HCT116 (cell line): ENCODE data around the gene PCDHAC2. TPM values are rescaled to one million over a fixed set of nuclear protein-coding genes. Genes with fewer than 3 reads are reported as not detected.

Experiments used
- ATAC-seq: fragments of 200-7000 bp; cut with Tn5 transposase; 2 replicates; pipeline ENCODE4 v1.9.1; 2020; ENCODE audit warnings: mild to moderate bottlenecking, moderate library complexity
- BruUV-seq: library from RNA; stranded (reverse); fragments of 400-500 nt; replicated peaks from 2 replicates; lab custom pipeline; 2021; lab: Mats Ljungman, UMichigan
- CTCF ChIA-PET: fragments of 300-600 bp; sonication (Branson Sonifier 250); formaldehyde crosslinking; loops from one replicate; lab custom pipeline; 2021; ENCODE audit warnings: antibody characterized with exemption; lab: Charles Lee
- POLR2A ChIA-PET: fragments of 300-600, 350-600 bp; sonication (Branson Sonifier 250); formaldehyde crosslinking; loops from one replicate; lab custom pipeline; 2021; ENCODE audit warnings: antibody characterized with exemption; lab: Charles Lee
- RAD21 ChIA-PET, 2 experiments: fragments of 300-600 bp; sonication (Branson Sonifier 250); formaldehyde crosslinking; loops; one replicate each; lab custom pipeline; 2023; ENCODE audit warnings: low total read pairs in 2 of 2; ENCODE audit not compliant: uncharacterized antibody in 2 of 2, unreplicated experiment in 2 of 2, low non-redundant PET in 1 of 2; lab: Charles Lee
- DNase-seq: peaks from one replicate; pipeline ENCODE4 v3.0.0-alpha.2; 2010; ENCODE audit warnings: low read depth, low spot score
- H2AFZ ChIP-seq: fragments of 200-600 bp; shearing (Covaris generic), sonication (generic); 2 replicates; pipeline ENCODE4 v1.6.1; 2017; ENCODE audit warnings: low read depth, mixed run types, mixed read lengths, antibody characterized with exemption, low read length; ENCODE audit not compliant: poor library complexity, severe bottlenecking
- H3K27ac ChIP-seq: 2 replicates; pipeline ENCODE4 v1.5.1; 2012; ENCODE audit warnings: low read depth, low read length
- H3K27me3 ChIP-seq: fragments of 200-600 bp; sonication (generic); 2 replicates; pipeline ENCODE4 v1.6.1; 2016; ENCODE audit warnings: mixed run types, low read length, mixed read lengths; ENCODE audit not compliant: insufficient read depth
- H3K36me3 ChIP-seq, 2 experiments: fragments of 200-500 bp in 1 of 2; fragments of 200-600 bp in 1 of 2; sonication (Bioruptor generic) in 1 of 2; sonication (generic) in 1 of 2; 2 replicates each; pipeline versions ENCODE4 v1.5.1 to v1.6.1; 2014 to 2016; ENCODE audit warnings: low read length in 2 of 2, inconsistent platforms in 1 of 2, mixed read lengths in 1 of 2, mixed run types in 1 of 2; ENCODE audit not compliant: insufficient read depth in 2 of 2, control insufficient read depth in 1 of 2
- H3K4me1 ChIP-seq, 2 experiments: fragments of 200-600 bp in 1 of 2; sonication (generic) in 1 of 2; 2 replicates each; pipeline versions ENCODE4 v1.5.1 to v1.6.1; 2012 to 2017; ENCODE audit warnings: low read length in 2 of 2, inconsistent platforms in 1 of 2, mild to moderate bottlenecking in 1 of 2, mixed read lengths in 1 of 2, mixed run types in 1 of 2, moderate library complexity in 1 of 2; ENCODE audit not compliant: insufficient read depth in 2 of 2, control insufficient read depth in 1 of 2
- H3K4me2 ChIP-seq: fragments of 200-600 bp; sonication (generic); 2 replicates; pipeline ENCODE4 v1.6.1; 2017; ENCODE audit warnings: mixed run types, low read length, mixed read lengths
- H3K4me3 ChIP-seq, 2 experiments: fragments of 200-600 bp in 1 of 2; sonication (generic) in 1 of 2; replicated peaks in 1 of 2; 2 replicates each; pipeline ENCODE4 v1.5.1; 2011 to 2016; ENCODE audit warnings: low read length in 2 of 2, control low read depth in 1 of 2, low read depth in 1 of 2, mild to moderate bottlenecking in 1 of 2, mixed read lengths in 1 of 2, mixed run types in 1 of 2
- H3K79me2 ChIP-seq: fragments of 200-600 bp; sonication (generic); 2 replicates; pipeline ENCODE4 v1.6.1; 2017; ENCODE audit warnings: mild to moderate bottlenecking, mixed run types, low read length, moderate library complexity, mixed read lengths; ENCODE audit not compliant: insufficient read depth
- H3K9ac ChIP-seq: fragments of 200-600 bp; sonication (generic); 2 replicates; pipeline ENCODE4 v1.6.1; 2016; ENCODE audit warnings: low read length, mixed read lengths
- H3K9me2 ChIP-seq: fragments of 200-600 bp; sonication (generic), shearing (Covaris generic); 2 replicates; pipeline ENCODE4 v1.6.1; 2017; ENCODE audit warnings: mixed run types, mild to moderate bottlenecking, moderate library complexity; ENCODE audit not compliant: insufficient read depth
- H3K9me3 ChIP-seq, 2 experiments: fragments of 200-500 bp in 1 of 2; fragments of 200-600 bp in 1 of 2; sonication (Bioruptor generic) in 1 of 2; sonication (generic) in 1 of 2; 2 replicates each; pipeline ENCODE4 v1.6.1; 2014 to 2017; ENCODE audit warnings: low read length in 2 of 2, mixed read lengths in 2 of 2, inconsistent platforms in 1 of 2, low read depth in 1 of 2, mild to moderate bottlenecking in 1 of 2, mixed run types in 1 of 2, moderate library complexity in 1 of 2; ENCODE audit not compliant: control insufficient read depth in 1 of 2, insufficient read depth in 1 of 2
- H4K20me1 ChIP-seq: fragments of 200-600 bp; sonication (generic), shearing (Covaris generic); 2 replicates; pipeline ENCODE4 v1.6.1; 2017; ENCODE audit warnings: mixed run types, mild to moderate bottlenecking, moderate library complexity; ENCODE audit not compliant: insufficient read depth
- CBX3 ChIP-seq: IDR thresholded peaks from 2 replicates; pipeline ENCODE4 v1.6.1; 2012; ENCODE audit warnings: low read depth
- CEBPB ChIP-seq: IDR thresholded peaks from 2 replicates; pipeline ENCODE4 v1.6.1; 2012; ENCODE audit warnings: low read depth
- EGR1 ChIP-seq: IDR thresholded peaks from 2 replicates; pipeline ENCODE4 v1.6.1; 2012; ENCODE audit warnings: low read depth
- FOSL1 ChIP-seq: IDR thresholded peaks from 2 replicates; pipeline ENCODE4 v1.6.1; 2012; ENCODE audit warnings: low read depth
- POLR2A ChIP-seq: IDR thresholded peaks from 2 replicates; pipeline ENCODE4 v1.7.0; 2011; ENCODE audit warnings: borderline replicate concordance; ENCODE audit not compliant: insufficient read depth, insufficient read length; ENCODE audit errors: extremely low read depth
- POLR2AphosphoS5 ChIP-seq: IDR thresholded peaks from 2 replicates; pipeline ENCODE4 v1.6.1; 2011; ENCODE audit warnings: mild to moderate bottlenecking, low read depth, low read length, moderate library complexity
- RAD21 ChIP-seq: IDR thresholded peaks from 2 replicates; pipeline ENCODE4 v1.6.1; 2012; ENCODE audit warnings: low read depth, mild to moderate bottlenecking
- SIN3A ChIP-seq: IDR thresholded peaks from 2 replicates; pipeline ENCODE4 v1.6.1; 2012; ENCODE audit warnings: low read depth
- SRF ChIP-seq: IDR thresholded peaks from 2 replicates; pipeline ENCODE4 v1.6.1; 2012; ENCODE audit warnings: low read depth
- TCF7L2 ChIP-seq: IDR thresholded peaks from 2 replicates; pipeline ENCODE4 v1.7.0; 2011; ENCODE audit warnings: borderline replicate concordance, inconsistent platforms; ENCODE audit not compliant: insufficient read depth, insufficient read length; ENCODE audit errors: extremely low read depth
- YY1 ChIP-seq: IDR thresholded peaks from 2 replicates; pipeline ENCODE4 v1.6.1; 2011; ENCODE audit warnings: low read length, low read depth, moderate library complexity, mild to moderate bottlenecking; ENCODE audit not compliant: insufficient replicate concordance; ENCODE audit errors: extremely low read depth
- intact Hi-C: fragments of 100-400 bp; cut with micrococcal nuclease; formaldehyde crosslinking; loops from 2 replicates; pipeline ENCODE4 v1.10.0; 2022
- total RNA-seq: library from RNA; stranded (reverse); gene quantifications from one replicate; pipeline ENCODE4 v1.2.1, GENCODE V29; 2021; ENCODE audit not compliant: unreplicated experiment
- TF ChIP-seq, protein P1 (sequence below): IDR thresholded peaks from 2 replicates; pipeline ENCODE4 v1.6.1; 2012
- TF ChIP-seq, protein P2 (sequence below), 3 experiments: fragments of 200-600 bp in 1 of 3; sonication (generic) in 1 of 3; IDR thresholded peaks in 2 of 3; conservative IDR thresholded peaks in 1 of 3; 2 replicates each; pipeline ENCODE4 v1.5.1; 2012 to 2017; ENCODE audit warnings: low read depth in 2 of 3, low read length in 2 of 3, antibody characterized with exemption in 1 of 3, borderline replicate concordance in 1 of 3, control low read depth in 1 of 3, mild to moderate bottlenecking in 1 of 3, mixed read lengths in 1 of 3, mixed run types in 1 of 3, moderate library complexity in 1 of 3; ENCODE audit not compliant: insufficient read depth in 1 of 3

The PCDHAC2 gene
- total RNA-seq, 1 experiment from 2014 or later, result 3.2 TPM

DNA sequence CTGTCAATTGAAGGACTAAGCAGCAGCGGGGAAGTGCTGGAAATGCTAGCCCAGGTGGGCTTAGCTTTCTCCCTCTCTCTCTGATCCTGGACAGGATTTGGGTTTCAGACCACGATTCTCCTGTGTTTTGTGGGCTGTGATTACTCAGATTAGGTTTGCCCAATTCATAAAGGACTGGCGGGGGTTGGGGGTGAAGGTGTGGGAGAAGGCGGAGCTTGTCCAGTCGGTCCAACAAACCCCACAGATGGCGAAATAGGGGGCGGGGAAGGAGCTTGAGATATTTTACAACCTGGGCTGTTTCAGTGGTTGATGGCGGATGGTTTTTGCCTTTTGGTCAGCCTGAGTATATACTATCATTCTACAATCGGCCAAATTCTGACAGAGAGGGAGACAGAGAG, 35.2 kb downstream of the PCDHAC2 start:
- intact Hi-C loops, result loop anchor here (10.0 kb wide), 1 partner anchor 277 kb away; no protein-coding TSS in a partner anchor
- RAD21 ChIA-PET, result no interaction called here
- Histone ChIP-seq H3K9ac (peak overlapping the region; percentile 42), H3K27me3 (no peaks in the 10 kb centered on the region), H4K20me1 (no peaks in the 10 kb centered on the region), H3K27ac (peak overlapping the region; percentile 74), H3K9me3 (no peaks in the 10 kb centered on the region), H3K4me2 (peak overlapping the region; percentile 85), H3K4me1 (peaks cover 38 to 44% of the 10 kb centered on the region in 2 experiments), H3K9me2 (no peaks in the 10 kb centered on the region; the same call in 1 of the 2 replicates), H2AFZ (peak overlapping the region; percentile 89), H3K36me3 (no peaks in the 10 kb centered on the region), H3K79me2 (no peaks in the 10 kb centered on the region), H3K4me3 (peak overlapping the region; percentile 43 to 59)
- ATAC-seq (peak; percentile 60), DNase-seq (peak; percentile 40)
- TSS peak; percentile 90 for BruUV-seq
- TF ChIP-seq POLR2AphosphoS5 (peak; percentile 35; the same call in 1 of the 2 replicates), CEBPB (peak; percentile 93), FOSL1 (0 out of 2 replicates have a peak, but pooled peaks have one; percentile 9), SRF (no peak)
- TF ChIP-seq, protein P1, sequence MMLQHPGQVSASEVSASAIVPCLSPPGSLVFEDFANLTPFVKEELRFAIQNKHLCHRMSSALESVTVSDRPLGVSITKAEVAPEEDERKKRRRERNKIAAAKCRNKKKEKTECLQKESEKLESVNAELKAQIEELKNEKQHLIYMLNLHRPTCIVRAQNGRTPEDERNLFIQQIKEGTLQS, result no peak
- POLR2A ChIA-PET, result interaction anchor here (1.0 kb wide), 2 partner anchors 16 to 282 kb away, joined by 3 read pairs; no protein-coding TSS in a partner anchor
- CTCF ChIA-PET, result interaction anchor here (1.1 kb wide), 1 partner anchor 39 kb away, joined by 4 read pairs; no protein-coding TSS in a partner anchor

DNA sequence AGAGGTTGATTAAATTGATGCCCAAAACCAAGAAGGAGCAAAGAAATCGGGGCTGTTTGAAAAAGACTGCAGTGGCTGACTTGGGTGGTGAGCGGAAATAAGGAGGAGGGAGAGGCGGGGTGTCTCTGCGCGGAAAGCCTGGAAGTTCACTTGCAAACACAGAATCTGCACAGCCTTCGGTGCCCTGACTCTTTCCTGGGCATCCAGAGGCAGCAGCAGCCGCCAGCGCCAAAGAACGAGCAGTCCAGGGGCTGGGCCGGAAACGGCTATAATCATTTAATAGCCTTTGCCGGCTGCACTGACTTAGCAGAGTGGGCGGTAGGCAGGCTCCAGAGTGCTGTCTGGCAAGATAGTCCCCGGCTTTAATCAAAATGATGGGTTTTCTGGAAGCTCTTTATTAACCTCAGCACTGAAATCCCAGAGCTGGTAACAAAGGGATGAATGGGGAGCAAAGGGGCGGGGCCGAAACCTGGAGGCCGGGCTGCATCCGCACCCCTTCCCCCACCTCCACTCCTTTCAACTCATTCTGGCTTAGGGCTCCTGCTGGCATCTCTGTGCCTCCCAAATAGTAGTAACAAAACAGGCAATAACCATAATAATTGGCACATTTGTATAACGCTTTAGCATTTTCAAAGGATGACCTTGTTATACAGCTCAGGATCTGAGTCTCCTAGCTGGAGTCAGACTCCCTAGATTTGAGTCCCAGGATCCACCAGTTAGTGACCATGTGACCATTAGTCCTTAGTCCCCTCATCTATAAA, 35.7 kb downstream of the PCDHAC2 start:
- Histone ChIP-seq H3K36me3 (no peaks in the 10 kb centered on the region), H3K9me3 (no peaks in the 10 kb centered on the region), H3K4me2 (peak overlapping the region; percentile 85), H3K9me2 (no peaks in the 10 kb centered on the region; the same call in 1 of the 2 replicates), H2AFZ (peak overlapping the region; percentile 89), H3K79me2 (no peaks in the 10 kb centered on the region), H3K27me3 (no peaks in the 10 kb centered on the region), H3K4me3 (peak overlapping the region; percentile 43 to 59), H3K9ac (peak overlapping the region; percentile 42), H3K4me1 (peaks cover 38 to 44% of the 10 kb centered on the region in 2 experiments), H3K27ac (peak overlapping the region; percentile 74), H4K20me1 (no peaks in the 10 kb centered on the region)
- RAD21 ChIA-PET, result no interaction called here
- DNase-seq (peak; percentile 31), ATAC-seq (peak; percentile 57)
- POLR2A ChIA-PET, result interaction anchor here (1.0 kb wide), 2 partner anchors 15 to 282 kb away, joined by 3 read pairs; no protein-coding TSS in a partner anchor
- TSS peak; percentile 80 for BruUV-seq
- intact Hi-C loops, result loop anchor here (10.0 kb wide), 1 partner anchor 277 kb away; no protein-coding TSS in a partner anchor
- CTCF ChIA-PET, result interaction anchor here (1.0 to 2.9 kb wide), 3 partner anchors 38 to 76 kb away, joined by 3 to 13 read pairs (median 4); partner anchors contain the start of gene PCDHAC1
- 0 out of 2 replicates have a peak, but pooled peaks have one; percentile 2 for TF ChIP-seq FOSL1
- no peak for TF ChIP-seq YY1
- TF ChIP-seq TCF7L2, result peak; percentile 6
- TF ChIP-seq EGR1, result peak; percentile 73; the same call in 1 of the 2 replicates
- TF ChIP-seq, protein P2, sequence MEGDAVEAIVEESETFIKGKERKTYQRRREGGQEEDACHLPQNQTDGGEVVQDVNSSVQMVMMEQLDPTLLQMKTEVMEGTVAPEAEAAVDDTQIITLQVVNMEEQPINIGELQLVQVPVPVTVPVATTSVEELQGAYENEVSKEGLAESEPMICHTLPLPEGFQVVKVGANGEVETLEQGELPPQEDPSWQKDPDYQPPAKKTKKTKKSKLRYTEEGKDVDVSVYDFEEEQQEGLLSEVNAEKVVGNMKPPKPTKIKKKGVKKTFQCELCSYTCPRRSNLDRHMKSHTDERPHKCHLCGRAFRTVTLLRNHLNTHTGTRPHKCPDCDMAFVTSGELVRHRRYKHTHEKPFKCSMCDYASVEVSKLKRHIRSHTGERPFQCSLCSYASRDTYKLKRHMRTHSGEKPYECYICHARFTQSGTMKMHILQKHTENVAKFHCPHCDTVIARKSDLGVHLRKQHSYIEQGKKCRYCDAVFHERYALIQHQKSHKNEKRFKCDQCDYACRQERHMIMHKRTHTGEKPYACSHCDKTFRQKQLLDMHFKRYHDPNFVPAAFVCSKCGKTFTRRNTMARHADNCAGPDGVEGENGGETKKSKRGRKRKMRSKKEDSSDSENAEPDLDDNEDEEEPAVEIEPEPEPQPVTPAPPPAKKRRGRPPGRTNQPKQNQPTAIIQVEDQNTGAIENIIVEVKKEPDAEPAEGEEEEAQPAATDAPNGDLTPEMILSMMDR (IDR thresholded peaks at IDR 0.05 in 2 of 3, conservative IDR thresholded peaks at IDR 0.05 in 1 of 3; ENCODE audit: borderline replicate concordance in 1 of 3, insufficient read depth in 1 of 3, low read depth in 2 of 3, low read length in 2 of 3), result no peak
- no peak for TF ChIP-seq RAD21
- no peak; the same call in 1 of the 2 replicates for TF ChIP-seq SIN3A
- TF ChIP-seq CBX3, result no peak
- TF ChIP-seq CEBPB, result no peak
- TF ChIP-seq POLR2A, result peak; percentile 19
